ENCODE measurements around the gene DPM3. TPM values are rescaled to one million over a fixed set of nuclear protein-coding genes. Genes with fewer than 3 reads are reported as not detected.
A peak's percentile ranks its signal among the peaks of the same experiment; 100 is the strongest.

DPM3 gene
- total and polyA plus RNA-seq, 2 of the 13 experiments (the other 11 are each of a cell fraction or from before 2014, with no cell fraction given), result 23.2 to 53.4 TPM

- TF ChIP-seq, protein P1, sequence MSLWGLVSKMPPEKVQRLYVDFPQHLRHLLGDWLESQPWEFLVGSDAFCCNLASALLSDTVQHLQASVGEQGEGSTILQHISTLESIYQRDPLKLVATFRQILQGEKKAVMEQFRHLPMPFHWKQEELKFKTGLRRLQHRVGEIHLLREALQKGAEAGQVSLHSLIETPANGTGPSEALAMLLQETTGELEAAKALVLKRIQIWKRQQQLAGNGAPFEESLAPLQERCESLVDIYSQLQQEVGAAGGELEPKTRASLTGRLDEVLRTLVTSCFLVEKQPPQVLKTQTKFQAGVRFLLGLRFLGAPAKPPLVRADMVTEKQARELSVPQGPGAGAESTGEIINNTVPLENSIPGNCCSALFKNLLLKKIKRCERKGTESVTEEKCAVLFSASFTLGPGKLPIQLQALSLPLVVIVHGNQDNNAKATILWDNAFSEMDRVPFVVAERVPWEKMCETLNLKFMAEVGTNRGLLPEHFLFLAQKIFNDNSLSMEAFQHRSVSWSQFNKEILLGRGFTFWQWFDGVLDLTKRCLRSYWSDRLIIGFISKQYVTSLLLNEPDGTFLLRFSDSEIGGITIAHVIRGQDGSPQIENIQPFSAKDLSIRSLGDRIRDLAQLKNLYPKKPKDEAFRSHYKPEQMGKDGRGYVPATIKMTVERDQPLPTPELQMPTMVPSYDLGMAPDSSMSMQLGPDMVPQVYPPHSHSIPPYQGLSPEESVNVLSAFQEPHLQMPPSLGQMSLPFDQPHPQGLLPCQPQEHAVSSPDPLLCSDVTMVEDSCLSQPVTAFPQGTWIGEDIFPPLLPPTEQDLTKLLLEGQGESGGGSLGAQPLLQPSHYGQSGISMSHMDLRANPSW (CRISPR knock-in tag; IDR thresholded peaks at IDR 0.05; ENCODE audit: borderline replicate concordance), result no peak
- 0 out of 2 replicates have a peak, but pooled peaks have one; percentile 2 for TF ChIP-seq STAG1 (CRISPR knock-in tag; IDR thresholded peaks at IDR 0.05)
- no peak for TF ChIP-seq EHMT2 (IDR thresholded peaks at IDR 0.05; ENCODE audit: borderline replicate concordance, low read depth, low read length)
- TF ChIP-seq TBP (CRISPR knock-in tag; IDR thresholded peaks at IDR 0.05), result no peak
- TF ChIP-seq KMT2A (CRISPR knock-in tag; IDR thresholded peaks at IDR 0.05), result no peak; the same call in 1 of the 2 replicates
- no peak for TF ChIP-seq MBNL3 (CRISPR knock-in tag; conservative IDR thresholded peaks at IDR 0.05)
- 0 out of 2 replicates have a peak, but pooled peaks have one; percentile 21 for TF ChIP-seq ZFP91 (CRISPR knock-in tag; IDR thresholded peaks at IDR 0.05; ENCODE audit: borderline replicate concordance)
- peak; percentile 94 for TF ChIP-seq POLR2AphosphoS5 (IDR thresholded peaks at IDR 0.05; ENCODE audit: low read depth, low read length)
- TF ChIP-seq ZNF589 (CRISPR knock-in tag; conservative IDR thresholded peaks at IDR 0.05), result peak; percentile 87; the same call in 1 of the 2 replicates
- TF ChIP-seq SAP130 (CRISPR knock-in tag; IDR thresholded peaks at IDR 0.05; ENCODE audit: low read depth), result peak; percentile 98
- TF ChIP-seq ZNF761 (CRISPR knock-in tag; conservative IDR thresholded peaks at IDR 0.05), result no peak; the same call in 1 of the 2 replicates
- no peak for TF ChIP-seq NFE2L1 (CRISPR knock-in tag; IDR thresholded peaks at IDR 0.05; ENCODE audit: borderline replicate concordance)
- no peak for TF ChIP-seq CBX5 (CRISPR knock-in tag; IDR thresholded peaks at IDR 0.05; ENCODE audit: borderline replicate concordance)
- TF ChIP-seq AHR (CRISPR knock-in tag; IDR thresholded peaks at IDR 0.05), result peak; percentile 78; the same call in 1 of the 2 replicates
- peak; percentile 31; the same call in 1 of the 2 replicates for TF ChIP-seq SMC3 (IDR thresholded peaks at IDR 0.05; ENCODE audit: low read length)
- TF ChIP-seq RFX3 (CRISPR knock-in tag; IDR thresholded peaks at IDR 0.05), result 0 out of 2 replicates have a peak, but pooled peaks have one; percentile 25
- peak; percentile 89 for TF ChIP-seq ZNF703 (CRISPR knock-in tag; IDR thresholded peaks at IDR 0.05; ENCODE audit: borderline replicate concordance)
- TF ChIP-seq POGZ (CRISPR knock-in tag; IDR thresholded peaks at IDR 0.05), result peak; percentile 20; the same call in 1 of the 2 replicates
- peak; percentile 62; the same call in 1 of the 2 replicates for TF ChIP-seq PHF8 (CRISPR knock-in tag; IDR thresholded peaks at IDR 0.05)
- no peak for TF ChIP-seq HDAC6 (IDR thresholded peaks at IDR 0.05; ENCODE audit: low read depth, low read length)
- peak; percentile 97 for TF ChIP-seq MED1 (CRISPR knock-in tag; IDR thresholded peaks at IDR 0.05)
- no peak for TF ChIP-seq NBN (conservative IDR thresholded peaks at IDR 0.05)
- TF ChIP-seq SNRNP70 (IDR thresholded peaks at IDR 0.05; ENCODE audit: low read depth, low read length), result no peak
- TF ChIP-seq SP2 (CRISPR knock-in tag; IDR thresholded peaks at IDR 0.05), result peak; percentile 1; the same call in 1 of the 2 replicates
- TF ChIP-seq ZNF768 (CRISPR knock-in tag; IDR thresholded peaks at IDR 0.05), result peak; percentile 12; the same call in 1 of the 2 replicates
- TF ChIP-seq ZNF468 (CRISPR knock-in tag; IDR thresholded peaks at IDR 0.05), result no peak
- no peak; the same call in 1 of the 2 replicates for TF ChIP-seq ZNF619 (CRISPR knock-in tag; IDR thresholded peaks at IDR 0.05)
- peak; percentile 76; the same call in 1 of the 2 replicates for TF ChIP-seq ZNF331 (CRISPR knock-in tag; IDR thresholded peaks at IDR 0.05)
These were observed 13.0 kb downstream of the DPM3 start, which contains the start of gene EFNA1 (continued) for GRCh38 chr1:155127105-155127966.
